NCI-H1694 (cell line): ENCODE results near the gene TRIO.
"Not testable (repeated sequence)": the region's sequence is repeated elsewhere in the genome, so short reads cannot be mapped to it uniquely, and the experiment has no call there.

Experiments used
- DNase-seq: peaks from one replicate; lab custom pipeline; 2025; lab: John Stamatoyannopoulos, UW

The TRIO gene

DNA sequence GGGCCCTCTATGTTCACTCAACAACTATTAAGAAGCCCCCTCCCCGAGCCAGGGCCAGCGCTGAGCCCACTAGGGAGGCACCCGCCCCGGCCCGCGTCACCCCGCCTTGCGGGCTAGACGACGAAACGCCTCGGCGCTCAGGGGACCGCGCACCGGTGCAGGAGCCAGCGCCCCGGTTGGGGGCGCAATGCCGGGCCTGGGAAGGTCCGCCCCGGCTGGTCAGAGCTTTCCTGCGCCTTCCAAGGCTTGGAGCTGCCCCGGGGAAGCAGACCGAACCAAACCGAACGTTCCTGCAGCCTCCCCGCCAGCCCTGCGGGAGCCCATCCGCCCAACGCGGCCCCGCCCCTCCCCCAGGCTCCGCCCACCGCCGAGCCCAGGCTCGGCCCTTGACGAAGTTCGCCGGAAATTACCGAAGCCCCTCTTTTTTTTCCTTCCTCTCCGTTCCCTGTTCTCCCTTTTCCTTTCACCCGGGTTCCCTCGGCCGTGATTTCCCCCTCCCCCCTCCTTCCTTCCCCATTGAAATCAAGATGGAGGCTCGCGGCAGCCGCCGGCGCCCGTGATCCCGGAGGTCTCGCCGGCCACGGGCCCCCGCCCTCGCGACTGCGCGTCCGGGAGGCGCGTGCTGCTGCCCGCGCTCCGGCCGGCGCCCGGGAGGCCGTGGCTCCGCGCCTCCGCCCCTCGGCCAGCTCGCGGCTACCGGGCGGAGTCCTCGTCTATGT lies at the start of gene TRIO:
Gene TRIO (plus strand): TSS at position 516 of the 719 bp plus-strand sequence. CDS start 384 bp downstream, outside the sequence.
- peak; percentile 92 for DNase-seq

DNA sequence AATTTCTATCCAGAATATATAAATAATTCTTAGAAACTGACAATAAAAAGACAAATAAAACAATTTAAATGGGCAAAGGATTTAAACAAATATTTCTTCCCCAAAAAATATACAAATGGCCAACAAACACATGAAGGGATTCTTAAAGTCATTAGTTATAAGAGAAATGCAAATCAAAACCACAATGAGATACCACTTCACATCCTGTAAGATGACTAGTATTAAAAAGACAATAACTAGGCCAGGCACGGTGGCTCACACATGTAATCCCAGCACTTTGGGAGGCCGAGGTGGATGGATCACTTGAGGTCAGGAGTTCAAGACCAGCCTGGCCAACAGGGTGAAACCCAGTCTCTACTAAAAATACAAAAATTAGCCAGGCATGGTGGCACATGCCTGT lies 45.8 kb upstream of the TRIO start:
- not testable (repeated sequence) for DNase-seq

GRCh38 chr5:14097998-14098471 lies 45.1 kb upstream of the TRIO start:
- DNase-seq = no peak

- DNase-seq = no peak
Observed at GRCh38 chr5:14100281-14100680, 42.9 kb upstream of the TRIO start.

- DNase-seq = no peak
Observed at GRCh38 chr5:14101922-14102321, 41.2 kb upstream of the TRIO start.

DNA sequence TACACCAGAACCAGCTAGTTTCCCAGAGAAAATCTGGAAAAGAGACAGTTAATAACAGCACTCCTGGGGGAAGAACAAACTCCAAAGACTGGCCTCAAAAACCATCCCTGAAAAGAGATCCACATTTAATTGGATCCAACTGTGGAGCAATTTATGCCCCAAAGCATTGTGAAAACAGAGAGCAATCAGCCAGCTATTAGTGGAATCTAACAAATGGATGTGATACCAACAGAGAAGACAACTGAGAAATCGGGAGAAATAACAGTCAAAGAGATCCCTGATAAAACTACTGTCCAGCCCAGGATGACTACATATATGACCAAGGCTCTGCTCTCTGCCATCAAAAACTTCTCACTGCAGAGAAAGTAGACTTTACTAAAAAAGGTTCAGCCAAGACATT lies 40.5 kb upstream of the TRIO start:
- no peak for DNase-seq

DNA sequence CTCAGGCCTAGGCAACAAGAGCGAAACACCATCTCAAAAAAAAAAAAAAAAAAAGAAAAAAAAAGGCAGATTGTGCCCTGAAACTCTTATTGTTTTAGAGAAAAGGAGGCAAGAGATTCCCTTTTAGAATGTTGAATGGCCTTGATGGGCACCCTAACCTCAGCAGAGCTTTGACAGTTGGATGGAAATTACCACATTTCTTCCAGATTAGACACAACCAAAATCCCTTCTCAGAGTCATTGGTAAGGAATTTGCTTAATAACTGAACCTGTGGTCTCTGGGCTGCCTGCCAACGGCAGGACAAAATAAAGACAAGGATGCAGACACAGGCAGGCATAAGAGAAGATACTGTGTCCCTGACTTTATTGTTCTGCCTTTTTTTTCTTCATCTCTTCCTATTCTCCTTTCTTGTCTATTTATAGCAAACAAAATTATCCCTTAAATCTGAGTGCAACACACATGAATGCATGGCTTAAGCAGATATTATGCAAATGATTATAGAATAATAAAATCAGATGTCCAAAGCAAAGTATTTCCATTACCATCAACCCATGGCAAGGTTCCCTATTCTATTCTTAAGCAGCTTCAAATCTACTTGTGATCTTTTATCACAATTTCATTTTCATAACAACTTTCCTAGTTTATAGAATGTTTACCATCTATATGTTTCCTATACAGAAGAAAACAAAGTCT lies 37.3 kb upstream of the TRIO start:
- DNase-seq = no peak

DNA sequence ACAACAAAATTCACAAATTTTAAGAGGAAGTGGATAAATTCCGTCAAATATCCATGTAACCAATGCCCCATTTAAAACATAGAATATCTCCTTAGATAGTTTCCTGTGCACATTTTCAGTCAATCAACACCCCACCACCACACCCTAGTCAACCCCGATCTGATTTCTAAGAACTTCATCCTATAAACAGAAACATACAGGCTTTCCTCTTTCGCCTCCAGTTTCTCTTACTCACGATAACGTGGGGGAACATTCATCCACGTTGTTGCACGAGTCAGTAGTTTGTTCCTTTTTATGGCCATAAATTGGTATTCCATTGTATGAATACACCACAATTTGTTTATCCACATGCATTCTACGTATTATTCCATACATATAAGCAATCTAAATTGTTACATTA lies 35.6 kb upstream of the TRIO start:
- DNase-seq = no peak

DNA sequence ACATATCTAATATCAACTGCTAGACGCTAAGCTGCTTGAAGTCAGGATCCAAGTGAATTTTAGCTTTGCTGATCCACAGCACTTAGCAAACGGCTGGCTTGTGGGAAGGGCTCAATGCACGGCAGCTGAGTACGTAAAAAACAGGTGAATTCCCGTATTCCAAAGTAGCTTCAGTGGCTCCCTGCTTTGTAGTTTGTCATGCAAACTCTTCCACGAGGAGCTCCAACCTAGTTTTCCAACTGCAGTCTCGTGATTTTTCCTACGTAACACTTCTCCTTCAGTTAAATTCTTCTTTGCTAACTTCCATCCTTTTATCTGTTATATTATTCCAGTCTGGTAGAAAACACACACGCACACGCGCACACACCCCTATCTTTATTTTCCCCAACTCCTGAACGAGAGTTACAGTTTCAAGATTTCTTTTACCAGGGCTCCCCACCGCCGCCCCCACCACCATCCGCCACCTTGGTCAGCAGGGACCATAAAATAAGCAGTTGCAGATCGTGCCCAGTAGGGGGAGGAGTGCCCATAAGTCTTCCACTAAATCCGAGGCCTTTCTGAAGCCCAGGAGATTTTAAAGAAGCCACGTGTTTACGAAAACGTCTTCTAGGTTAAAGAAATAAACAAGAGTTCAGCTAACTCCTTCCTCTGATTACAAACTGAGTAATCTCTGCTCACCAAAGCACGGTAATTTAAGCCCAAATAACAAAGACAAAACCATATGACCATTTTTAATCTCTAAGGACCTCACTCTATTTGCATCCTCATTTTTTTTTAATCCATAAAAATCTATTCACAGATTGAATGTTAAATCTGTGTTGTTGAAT lies 34.8 kb upstream of the TRIO start:
- peak; percentile 62 for DNase-seq

DNA sequence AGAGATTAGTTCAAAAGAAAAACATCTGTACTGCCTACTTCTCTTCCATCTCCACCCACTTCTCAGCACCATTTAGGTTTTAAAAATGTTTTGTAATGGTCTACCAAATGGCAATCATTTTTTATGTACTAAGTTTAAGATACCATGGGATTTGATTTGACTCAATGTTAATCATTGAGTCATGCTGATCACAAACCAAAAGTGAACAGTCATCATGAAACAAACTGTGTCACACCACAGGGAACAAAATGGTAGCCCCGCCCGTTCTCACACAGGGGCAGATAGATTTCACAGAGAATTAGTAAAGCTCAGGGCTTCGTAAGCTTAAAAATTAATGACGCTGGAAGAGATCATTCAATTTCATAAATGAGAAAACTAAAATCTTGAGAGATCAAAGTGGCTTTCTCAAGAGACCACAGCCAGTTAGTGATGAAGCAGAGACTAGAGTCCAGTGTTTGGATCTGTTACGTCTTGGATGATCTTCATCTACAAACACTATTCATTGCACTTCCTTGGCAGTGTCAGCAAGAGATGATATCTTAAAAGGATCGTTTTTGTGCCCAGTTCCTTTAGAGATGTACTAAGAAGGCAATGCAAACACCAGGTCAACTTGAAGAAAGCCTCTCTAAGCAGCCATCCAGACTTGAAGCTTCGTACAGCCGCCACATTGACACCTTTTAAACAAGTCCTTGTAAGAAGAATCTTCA lies 33.9 kb upstream of the TRIO start:
- DNase-seq = no peak

DNA sequence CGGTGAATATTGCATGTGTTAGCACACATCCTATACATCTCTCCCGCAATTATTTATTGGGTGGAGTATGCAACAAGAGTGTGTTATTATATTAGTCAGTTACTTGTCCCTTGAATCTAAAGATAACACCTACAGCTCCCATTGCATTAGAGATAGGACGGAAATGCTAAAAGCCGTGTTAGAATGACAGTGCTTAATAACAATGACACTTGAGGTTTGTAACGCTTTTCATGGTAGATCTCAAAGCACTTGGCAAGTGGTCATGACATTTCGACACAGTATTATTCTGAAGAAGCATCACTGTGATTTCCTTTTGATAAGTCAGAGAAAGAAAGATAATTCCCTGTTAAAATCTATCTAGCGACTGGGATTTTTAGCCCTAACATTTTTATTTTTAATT lies 33.4 kb upstream of the TRIO start:
- DNase-seq = no peak

GRCh38 chr5:14110196-14110595 lies 32.9 kb upstream of the TRIO start:
- no peak for DNase-seq

- no peak for DNase-seq
Observed at GRCh38 chr5:14110680-14111079, 32.5 kb upstream of the TRIO start.

DNA sequence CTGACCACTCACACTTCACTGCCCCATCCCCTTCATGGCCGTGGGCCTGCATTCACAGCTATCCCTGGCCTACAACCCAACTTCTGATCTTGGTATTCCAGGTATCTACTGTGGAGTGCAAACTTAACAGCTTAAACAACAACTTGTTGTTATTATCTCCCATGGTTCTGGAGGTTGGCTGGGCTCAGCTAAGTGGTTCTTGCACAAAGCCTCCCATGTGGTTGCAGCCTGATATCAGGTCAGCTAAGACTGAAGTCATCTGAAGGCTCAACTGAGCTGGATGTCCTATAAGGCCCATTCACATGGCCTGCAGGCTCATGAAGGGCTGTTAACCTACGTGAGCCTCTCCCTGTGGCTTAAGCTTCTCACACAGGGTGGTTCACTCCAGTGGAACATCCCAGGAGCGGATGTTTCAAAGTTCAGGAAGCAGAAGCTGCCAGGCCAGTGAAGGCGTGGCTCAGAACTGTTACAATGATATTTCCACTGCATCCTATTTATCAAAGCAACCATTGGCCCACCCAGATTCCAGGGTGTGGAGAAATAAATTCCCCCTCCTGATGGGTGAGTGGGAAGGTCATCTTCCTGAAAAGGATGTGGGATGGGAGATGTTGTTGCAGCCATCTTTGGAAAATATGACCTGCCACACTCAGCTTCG lies 30.0 kb upstream of the TRIO start:
- DNase-seq = no peak

DNA sequence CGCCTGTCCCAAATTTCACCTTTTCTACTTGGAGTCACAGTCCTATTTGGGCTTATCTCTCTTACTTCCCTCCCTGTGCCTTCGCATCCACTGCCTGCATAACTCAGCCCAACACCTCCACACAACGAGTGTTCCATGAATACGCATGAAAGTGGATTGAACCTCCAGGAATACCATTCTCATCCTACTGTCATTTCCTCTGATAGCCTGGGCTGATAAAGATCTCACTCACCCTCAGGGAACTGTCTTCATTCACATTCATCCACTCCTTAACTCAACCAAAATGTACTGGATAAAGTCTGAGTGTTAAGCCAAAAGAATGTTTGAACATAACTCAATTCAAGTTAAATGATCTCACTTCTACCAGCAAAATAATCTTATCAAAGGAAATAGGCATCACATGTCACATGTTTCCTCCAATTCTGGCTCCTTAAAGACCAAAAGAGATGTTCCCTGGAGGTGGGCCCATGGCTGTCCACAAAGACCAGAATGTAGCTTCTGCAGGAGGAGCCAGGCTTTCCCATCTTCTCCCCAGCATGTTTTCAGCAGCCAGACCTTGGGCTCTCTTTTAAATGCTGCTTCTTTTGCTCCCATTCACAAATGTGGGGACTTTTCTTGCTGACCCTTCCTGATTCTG lies 28.4 kb upstream of the TRIO start:
- no peak for DNase-seq

- DNase-seq = no peak
Observed at GRCh38 chr5:14115323-14115895, 27.7 kb upstream of the TRIO start.

GRCh38 chr5:14118551-14119320 lies 24.4 kb upstream of the TRIO start:
- DNase-seq = no peak

GRCh38 chr5:14120176-14120575 lies 23.0 kb upstream of the TRIO start:
- DNase-seq = no peak

DNA sequence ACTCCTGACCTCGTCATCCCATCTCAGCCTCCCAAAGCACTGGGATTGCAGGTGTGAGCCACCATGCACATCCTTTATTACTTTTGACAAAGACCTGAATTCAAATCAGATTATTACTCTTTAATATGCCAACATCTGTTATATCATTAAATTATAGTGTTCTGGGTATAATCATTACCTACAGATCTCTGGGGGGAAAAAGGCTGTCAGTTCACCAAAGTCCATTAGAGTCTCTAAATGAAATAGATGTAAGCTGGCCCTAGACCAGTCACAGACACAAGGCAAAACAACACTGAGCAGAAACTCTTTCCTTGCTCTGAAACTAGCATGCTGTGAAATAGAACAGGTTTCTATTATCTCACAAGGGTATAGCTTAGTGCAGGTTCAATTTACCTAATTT lies 21.6 kb upstream of the TRIO start:
- DNase-seq = no peak

- no peak for DNase-seq
Observed at GRCh38 chr5:14122089-14122488, 21.1 kb upstream of the TRIO start.
